COR-L47 (cell line): ENCODE results near the gene GAB2.
"Not testable (repeated sequence)": the region's sequence is repeated elsewhere in the genome, so short reads cannot be mapped to it uniquely, and the experiment has no call there.

ENCODE experiments used
- DNase-seq: peaks from one replicate; lab custom pipeline; 2025; lab: John Stamatoyannopoulos, UW

Gene GAB2

DNA sequence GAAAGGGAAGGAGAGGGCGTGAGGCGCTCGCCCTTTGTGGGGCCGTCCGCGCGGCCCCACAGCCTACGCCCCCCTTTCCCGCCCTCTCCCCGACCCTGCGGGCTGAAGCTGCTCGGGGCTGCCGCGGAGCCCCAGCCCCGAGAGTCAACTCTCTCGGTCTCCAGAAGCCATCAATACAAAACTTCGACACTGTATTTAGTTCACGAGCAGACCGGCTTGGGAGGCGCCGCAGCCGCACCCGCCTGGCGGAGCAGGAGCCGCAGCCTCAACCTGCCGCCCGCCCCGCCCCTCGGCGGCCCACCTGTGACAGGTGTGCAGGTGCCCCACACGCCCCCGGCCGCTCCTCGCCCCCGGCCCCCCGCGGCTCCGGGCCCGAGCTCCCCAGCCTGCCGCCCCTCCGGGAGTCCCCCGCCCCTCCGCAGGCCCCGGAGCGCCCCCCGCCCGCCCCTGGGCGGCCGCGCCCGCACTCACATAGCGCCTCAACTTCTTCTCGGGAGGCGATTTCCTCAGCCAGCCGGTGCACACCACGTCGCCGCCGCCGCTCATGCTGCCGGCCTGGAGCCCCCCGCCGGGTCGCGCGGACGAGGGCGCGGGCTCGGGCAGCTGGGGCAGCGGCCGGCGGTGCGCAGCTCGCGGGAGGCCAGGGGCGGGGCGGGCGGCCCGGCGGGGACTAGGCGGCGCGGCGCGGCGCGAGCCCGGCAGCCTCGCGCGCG, at the start of gene GAB2:
GAB2 (minus strand) TSS at position 646 of the 713 bp plus-strand sequence; CDS start at position 546, 100 bp downstream.
- peak; percentile 51 for DNase-seq

GRCh38 chr11:78467370-78467769, 49.8 kb upstream of the GAB2 start:
- DNase-seq: no peak

- no peak for DNase-seq
These were observed 47.7 kb upstream of the GAB2 start for GRCh38 chr11:78465169-78465942.

DNA sequence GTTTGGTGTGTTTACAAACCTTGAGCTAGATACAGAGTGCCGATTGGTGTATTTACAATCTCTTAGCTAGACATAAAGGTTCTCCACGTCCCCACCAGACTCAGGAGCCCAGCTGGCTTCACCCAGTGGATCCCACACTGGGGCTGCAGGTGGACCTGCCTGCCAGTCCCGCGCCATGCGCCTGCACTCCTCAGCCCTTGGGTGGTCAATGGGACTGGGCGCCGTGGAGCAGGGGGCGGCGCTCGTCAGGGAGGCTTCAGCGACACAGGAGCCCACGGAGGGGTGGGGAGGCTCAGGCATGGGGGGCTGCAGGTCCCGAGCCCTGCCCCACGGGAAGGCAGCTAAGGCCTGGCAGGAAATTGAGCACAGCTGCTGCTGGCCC, 47.2 kb upstream of the GAB2 start:
- DNase-seq: not testable (repeated sequence)

GRCh38 chr11:78460471-78460870, 42.9 kb upstream of the GAB2 start:
- DNase-seq: no peak

DNA sequence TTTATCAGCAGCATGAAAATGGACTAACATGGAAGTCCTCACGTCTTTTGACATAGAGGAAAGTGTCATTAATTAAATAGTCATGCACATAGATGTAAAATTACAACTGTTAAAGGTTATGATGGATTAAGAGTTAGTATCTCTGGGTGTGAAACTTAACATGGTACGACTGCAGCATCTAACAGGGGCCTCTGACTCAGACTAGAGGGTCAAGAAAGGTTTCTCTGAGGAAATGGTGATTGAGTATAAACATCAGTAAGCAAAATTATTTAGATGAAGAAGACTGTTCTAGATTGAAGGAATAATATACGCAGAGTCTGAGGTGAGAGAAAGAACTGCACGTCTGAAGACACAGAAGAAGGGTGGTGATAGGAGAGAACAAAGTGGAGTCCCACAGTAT, 42.1 kb upstream of the GAB2 start:
- DNase-seq: no peak

GRCh38 chr11:78457448-78457847, 39.8 kb upstream of the GAB2 start:
- DNase-seq: no peak

GRCh38 chr11:78453140-78453935, 35.7 kb upstream of the GAB2 start:
- DNase-seq: no peak

- DNase-seq: no peak
These were observed 33.9 kb upstream of the GAB2 start for GRCh38 chr11:78451371-78452150.

DNA sequence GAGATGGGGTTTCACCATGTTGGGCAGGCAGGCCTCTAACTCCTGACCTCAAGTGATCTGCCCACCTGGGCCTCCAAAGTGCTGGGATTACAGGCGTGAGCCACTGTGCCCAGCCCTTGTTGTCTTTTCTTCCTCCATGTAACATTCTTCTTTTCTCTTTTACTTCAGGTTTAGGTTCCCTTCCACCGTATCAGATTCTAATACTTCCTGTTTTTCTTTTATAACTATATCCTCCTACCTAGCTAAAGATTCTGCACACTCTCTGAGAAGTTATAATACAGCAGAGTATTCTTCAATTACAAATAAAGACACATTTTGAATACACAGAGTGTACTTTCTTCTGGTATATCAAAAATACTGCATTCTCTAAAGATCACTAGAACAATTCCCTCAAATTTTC, 33.2 kb upstream of the GAB2 start:
- DNase-seq: no peak

DNA sequence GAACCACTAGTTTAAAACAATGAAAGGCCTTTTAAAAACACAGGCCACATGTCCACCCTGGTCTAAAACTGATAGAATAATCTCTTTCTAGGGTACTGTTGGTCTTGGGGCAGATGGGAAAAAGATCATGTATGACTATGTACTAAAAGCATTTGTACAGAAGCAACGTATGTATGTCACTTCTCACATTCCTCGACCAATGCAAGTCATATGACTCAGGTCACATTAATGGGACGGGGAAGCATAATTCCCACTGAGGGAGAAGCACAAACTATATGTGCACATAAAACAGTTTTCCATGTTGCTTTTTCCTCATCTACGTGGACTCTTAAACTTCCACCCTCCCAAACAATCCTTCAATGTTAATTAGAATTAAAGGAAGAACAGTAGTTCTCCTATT, 32.2 kb upstream of the GAB2 start:
- DNase-seq: no peak

- DNase-seq: no peak
These were observed 28.6 kb upstream of the GAB2 start for GRCh38 chr11:78446210-78446609.

DNA sequence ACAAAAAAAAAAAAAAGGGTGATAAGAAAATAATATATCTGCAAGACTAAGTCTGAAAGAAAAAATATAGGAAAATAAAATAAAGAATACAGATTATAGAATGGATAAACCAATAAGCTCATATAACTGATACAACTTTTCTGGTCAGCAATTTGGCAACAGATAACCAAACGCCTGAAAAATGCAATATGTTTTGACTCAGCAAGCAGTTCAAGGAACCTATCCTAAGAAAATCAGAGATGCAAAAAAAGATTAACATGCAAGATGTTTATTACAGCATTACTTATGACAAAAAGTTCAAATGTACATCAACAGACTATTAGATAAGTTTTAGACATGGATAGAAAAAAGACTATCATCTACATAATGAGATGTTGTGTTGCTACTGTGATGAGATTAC, 27.1 kb upstream of the GAB2 start:
- DNase-seq: no peak

DNA sequence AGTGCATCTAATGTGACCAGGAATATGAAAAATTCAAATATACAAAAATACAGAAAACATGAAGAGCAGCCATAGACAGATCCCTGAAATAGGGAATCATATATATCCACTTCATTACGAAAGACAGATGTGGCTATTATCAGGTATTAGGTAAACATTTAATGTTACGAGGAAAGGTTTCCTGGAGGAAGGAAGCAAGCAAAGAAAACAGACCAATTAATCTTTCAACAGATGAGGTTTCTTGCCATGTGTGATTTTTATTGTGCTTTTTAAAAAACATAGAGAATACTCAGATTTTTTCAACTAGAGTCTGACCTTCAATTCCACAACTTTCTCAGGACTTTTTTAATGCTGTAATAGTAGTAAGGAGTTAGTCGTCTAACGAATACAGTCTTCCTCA, 24.3 kb upstream of the GAB2 start:
- no peak for DNase-seq

GRCh38 chr11:78438298-78438975, 20.8 kb upstream of the GAB2 start:
- DNase-seq: no peak

GRCh38 chr11:78432956-78433355, 15.3 kb upstream of the GAB2 start:
- no peak for DNase-seq

DNA sequence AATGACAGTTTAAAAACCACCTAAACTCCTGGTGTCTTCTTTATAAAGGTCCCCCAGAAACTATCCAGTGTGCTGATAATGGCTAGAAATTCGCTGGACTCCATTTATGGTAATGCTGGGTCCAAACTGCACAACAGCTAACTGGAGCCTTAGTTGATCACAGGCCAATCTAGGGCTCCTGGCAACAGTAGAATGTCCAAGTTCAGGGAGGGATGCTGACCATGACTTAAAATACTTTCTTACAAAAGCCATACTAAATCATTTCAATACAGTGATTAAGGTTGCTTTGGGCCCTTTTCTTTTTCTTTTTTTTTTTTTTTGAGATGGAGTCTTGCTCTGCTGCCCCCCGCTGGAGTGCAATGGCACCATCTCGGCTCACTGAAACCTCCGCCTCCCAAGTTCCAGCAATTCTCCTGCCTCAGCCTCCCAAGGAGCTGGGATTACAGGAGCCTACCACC, 14.5 kb upstream of the GAB2 start:
- peak; percentile 1 for DNase-seq

- no peak for DNase-seq
These were observed 12.0 kb upstream of the GAB2 start for GRCh38 chr11:78429660-78430059.

DNA sequence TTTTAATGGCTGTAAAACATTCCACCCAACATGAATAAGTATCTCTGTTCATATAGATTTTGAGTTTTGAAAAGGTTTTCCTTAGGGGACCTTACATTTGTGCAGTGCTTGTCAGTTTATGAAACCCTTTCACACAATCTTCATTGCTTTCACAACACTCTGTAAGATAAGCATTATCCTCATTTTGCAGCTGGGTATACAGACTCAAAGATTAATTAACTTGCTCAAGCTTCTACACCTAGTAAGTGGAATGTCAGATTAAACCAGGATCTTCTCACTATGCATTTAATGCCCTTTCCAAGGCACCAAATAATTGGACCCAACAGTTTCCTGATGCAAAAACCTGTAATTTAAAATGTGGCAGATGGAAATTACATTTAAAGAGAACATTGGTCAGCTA, 11.6 kb upstream of the GAB2 start:
- no peak for DNase-seq

- DNase-seq: no peak
These were observed 11.2 kb upstream of the GAB2 start for GRCh38 chr11:78428773-78429172.

DNA sequence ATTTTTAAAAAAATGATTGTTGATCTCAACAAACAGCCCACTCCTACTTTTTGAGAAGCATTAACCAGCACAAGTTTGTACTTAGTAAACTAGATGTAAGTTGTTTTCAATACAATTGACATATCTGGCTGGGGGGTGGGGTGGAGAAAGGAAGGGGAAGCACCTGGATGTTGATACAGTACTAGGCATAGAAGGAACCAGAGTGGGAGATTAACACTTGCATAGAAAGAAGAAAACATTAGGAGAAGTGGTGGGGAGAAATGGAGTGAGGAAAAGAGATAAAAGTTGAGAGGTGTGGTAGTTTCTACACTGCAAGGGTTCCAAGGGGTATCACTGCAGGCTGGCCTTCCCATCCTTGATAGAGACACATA, 10.6 kb upstream of the GAB2 start:
- no peak for DNase-seq
